Mesenchymal stem cell (in vitro differentiated cells and primary cell): ENCODE measurements around the gene TUBB6.

Experiments
- DNase-seq: peaks from one replicate; pipeline ENCODE4 v3.0.0-alpha.2; 2013
- H2AFZ ChIP-seq: one replicate; pipeline ENCODE4 v1.6.1; 2013; ENCODE audit warnings: low read depth, mild to moderate bottlenecking, control low read depth, inconsistent platforms, low read length, moderate library complexity
- H2AK5ac ChIP-seq: 2 replicates; pipeline ENCODE4 v1.6.1; 2013; ENCODE audit warnings: low read length, moderate library complexity, mild to moderate bottlenecking, inconsistent platforms; ENCODE audit not compliant: severe bottlenecking
- H2BK120ac ChIP-seq: one replicate; pipeline ENCODE4 v1.6.1; 2013; ENCODE audit warnings: low read depth, mild to moderate bottlenecking, inconsistent platforms, low read length, moderate library complexity
- H2BK12ac ChIP-seq, 2 experiments: one replicate each; pipeline ENCODE4 v1.6.1; 2013; ENCODE audit warnings: inconsistent platforms in 2 of 2, low read length in 2 of 2, mild to moderate bottlenecking in 2 of 2, moderate library complexity in 2 of 2, control low read depth in 1 of 2
- H2BK15ac ChIP-seq: one replicate; pipeline ENCODE4 v1.6.1; 2013; ENCODE audit warnings: mild to moderate bottlenecking, low read depth, inconsistent platforms; ENCODE audit not compliant: poor library complexity, severe bottlenecking
- H2BK5ac ChIP-seq: 2 replicates; pipeline ENCODE4 v1.6.1; 2013; ENCODE audit warnings: low read depth, mild to moderate bottlenecking, low read length, control low read depth, inconsistent platforms; ENCODE audit not compliant: poor library complexity, severe bottlenecking
- H3K14ac ChIP-seq, 2 experiments: one replicate each; pipeline ENCODE4 v1.6.1; 2013; ENCODE audit warnings: inconsistent platforms in 2 of 2, low read length in 2 of 2, control low read depth in 1 of 2, mild to moderate bottlenecking in 1 of 2, moderate library complexity in 1 of 2
- H3K18ac ChIP-seq, 2 experiments: one replicate each; pipeline ENCODE4 v1.6.1; 2013; ENCODE audit warnings: inconsistent platforms in 2 of 2, low read length in 2 of 2, control low read depth in 1 of 2, low read depth in 1 of 2, mild to moderate bottlenecking in 1 of 2
- H3K23ac ChIP-seq, 2 experiments: one replicate each; pipeline ENCODE4 v1.6.1; 2013; ENCODE audit warnings: inconsistent platforms in 2 of 2, low read length in 2 of 2, mild to moderate bottlenecking in 2 of 2, moderate library complexity in 2 of 2, control low read depth in 1 of 2
- H3K27ac ChIP-seq: 2 replicates; pipeline ENCODE4 v1.5.1; 2013; ENCODE audit warnings: mild to moderate bottlenecking, moderate library complexity, low read length, control low read depth, inconsistent platforms; ENCODE audit not compliant: poor library complexity, severe bottlenecking
- H3K27me3 ChIP-seq, 2 experiments: 2 replicates each; pipeline versions ENCODE4 v1.6.1 to v1.7.0; 2013; ENCODE audit warnings: low read length in 2 of 2, mild to moderate bottlenecking in 2 of 2, moderate library complexity in 2 of 2, control low read depth in 1 of 2, inconsistent platforms in 1 of 2; ENCODE audit not compliant: control insufficient read depth in 1 of 2, insufficient read depth in 1 of 2
- H3K36me3 ChIP-seq, 2 experiments: 2 replicates each; pipeline versions ENCODE4 v1.6.1 to v1.7.0; 2013; ENCODE audit warnings: low read length in 2 of 2, control low read depth in 1 of 2, inconsistent platforms in 1 of 2, low read depth in 1 of 2, mild to moderate bottlenecking in 1 of 2; ENCODE audit not compliant: insufficient read depth in 2 of 2, control insufficient read depth in 1 of 2
- H3K4ac ChIP-seq, 2 experiments: one replicate each; pipeline ENCODE4 v1.6.1; 2013; ENCODE audit warnings: inconsistent platforms in 2 of 2, low read length in 2 of 2, mild to moderate bottlenecking in 2 of 2, moderate library complexity in 2 of 2, control low read depth in 1 of 2, low read depth in 1 of 2
- H3K4me1 ChIP-seq: 2 replicates; pipeline ENCODE4 v1.6.1; 2013; ENCODE audit warnings: low read depth, low read length, control low read depth; ENCODE audit not compliant: control insufficient read depth, insufficient read depth
- H3K4me2 ChIP-seq: 2 replicates; pipeline ENCODE4 v1.6.1; 2013; ENCODE audit warnings: low read length, mild to moderate bottlenecking, inconsistent platforms; ENCODE audit not compliant: poor library complexity, severe bottlenecking
- H3K4me3 ChIP-seq, 2 experiments: 2 replicates each; pipeline versions ENCODE4 v1.5.1 to v1.7.0; 2013; ENCODE audit warnings: low read length in 2 of 2, mild to moderate bottlenecking in 2 of 2, control low read depth in 1 of 2, low read depth in 1 of 2; ENCODE audit not compliant: insufficient read depth in 1 of 2
- H3K79me1 ChIP-seq: replicated peaks from 2 replicates; pipeline ENCODE4 v1.6.1; 2013; ENCODE audit warnings: mild to moderate bottlenecking, control low read depth, low read length, inconsistent platforms; ENCODE audit not compliant: poor library complexity, severe bottlenecking
- H3K9ac ChIP-seq: 2 replicates; pipeline ENCODE4 v1.7.0; 2013; ENCODE audit warnings: mild to moderate bottlenecking, low read length, moderate library complexity
- H3K9me3 ChIP-seq: 2 replicates; pipeline ENCODE4 v1.7.0; 2013; ENCODE audit warnings: mild to moderate bottlenecking, low read length; ENCODE audit not compliant: control insufficient read depth
- H4K8ac ChIP-seq: one replicate; pipeline ENCODE4 v1.6.1; 2013; ENCODE audit warnings: inconsistent platforms, mild to moderate bottlenecking, low read length, moderate library complexity
- H4K91ac ChIP-seq: one replicate; pipeline ENCODE4 v1.6.1; 2013; ENCODE audit warnings: mild to moderate bottlenecking, low read length, inconsistent platforms
- WGBS: methylation state at CpG from one replicate; pipeline ENCODE4 v1.1.7; 2013; ENCODE audit warnings: mixed read lengths; 5-methylcytosine and 5-hydroxymethylcytosine counted together

Gene TUBB6

GRCh38 chr18:12291690-12292089 is 16.4 kb upstream of the TUBB6 start:
- WGBS: 84% methylated on average over 13 of the region's 14 CpGs
- H3K27me3 ChIP-seq: no peaks in the 10 kb centered on the region
- H3K4me2 ChIP-seq: no peak overlapping the region
- H2BK5ac ChIP-seq: no peak overlapping the region
- no peak overlapping the region for H3K27ac ChIP-seq
- peak overlapping the region in 1 of 2 experiments; percentile 15 for H2BK12ac ChIP-seq
- DNase-seq: no peak
- H3K4ac ChIP-seq: no peak overlapping the region
- peaks cover 20% of the 10 kb centered on the region for H3K4me1 ChIP-seq
- H3K79me1 ChIP-seq: no peaks in the 10 kb centered on the region
- H4K91ac ChIP-seq: peak overlapping the region; percentile 66
- no peaks in the 10 kb centered on the region for H3K36me3 ChIP-seq
- no peak overlapping the region for H2BK120ac ChIP-seq
- H3K9ac ChIP-seq: no peak overlapping the region
- H3K14ac ChIP-seq: peak overlapping the region in 1 of 2 experiments; percentile 30
- H3K4me3 ChIP-seq: no peak overlapping the region
- H3K9me3 ChIP-seq: no peaks in the 10 kb centered on the region
- H3K23ac ChIP-seq: no peak overlapping the region
- H3K18ac ChIP-seq: peak overlapping the region in 1 of 2 experiments; percentile 1
- H2BK15ac ChIP-seq: no peak overlapping the region
- H2AK5ac ChIP-seq: no peak overlapping the region
- H4K8ac ChIP-seq: peak overlapping the region; percentile 12
- no peak overlapping the region for H2AFZ ChIP-seq

DNA sequence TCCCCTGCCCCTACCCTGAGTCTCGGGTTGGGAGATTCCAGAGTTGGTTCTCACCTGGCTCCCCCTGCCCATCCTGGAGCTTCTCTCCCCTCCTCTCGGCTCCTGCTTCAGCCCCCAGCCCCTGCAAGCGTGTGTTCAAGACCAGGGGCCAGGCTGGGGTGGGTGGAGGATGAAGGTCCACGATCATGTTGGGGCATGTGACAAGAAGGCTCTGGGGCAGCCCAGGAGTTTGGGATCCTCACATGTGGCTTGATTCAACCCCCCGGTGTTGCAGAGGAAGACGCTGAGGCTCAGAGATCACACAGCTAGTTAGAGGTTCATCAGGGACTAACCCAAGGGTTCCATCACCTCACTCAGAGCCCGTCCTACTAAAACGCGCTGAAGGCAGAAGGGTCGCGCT is 14.2 kb upstream of the TUBB6 start:
- Histone ChIP-seq H3K79me1 (no peaks in the 10 kb centered on the region), H3K27ac (no peak overlapping the region), H3K18ac (no peak overlapping the region), H3K4me1 (peaks cover 6% of the 10 kb centered on the region), H4K91ac (no peak overlapping the region), H2BK5ac (no peak overlapping the region), H3K23ac (no peak overlapping the region), H3K4me2 (no peak overlapping the region), H4K8ac (peak overlapping the region; percentile 7), H3K14ac (no peak overlapping the region), H3K9me3 (no peaks in the 10 kb centered on the region), H3K9ac (no peak overlapping the region), H2BK15ac (peak overlapping the region; percentile 19), H3K27me3 (no peaks in the 10 kb centered on the region), H3K4ac (no peak overlapping the region), H2BK120ac (no peak overlapping the region), H3K36me3 (no peaks in the 10 kb centered on the region), H2BK12ac (no peak overlapping the region), H2AFZ (no peak overlapping the region), H3K4me3 (no peak overlapping the region), H2AK5ac (no peak overlapping the region)
- 82% methylated on average over 11 of the region's 11 CpGs for WGBS
- no peak for DNase-seq

- Histone ChIP-seq H2BK120ac (peak overlapping the region; percentile 15), H4K91ac (peak overlapping the region; percentile 87), H2BK12ac (peak overlapping the region; percentile 15 to 97), H4K8ac (peak overlapping the region; percentile 93), H2BK5ac (no peak overlapping the region), H3K18ac (peak overlapping the region; percentile 7 to 64), H3K27ac (no peak overlapping the region), H3K27me3 (no peaks in the 10 kb centered on the region), H3K9me3 (no peaks in the 10 kb centered on the region), H2AK5ac (no peak overlapping the region), H2AFZ (no peak overlapping the region), H3K4me2 (no peak overlapping the region), H3K4ac (peak overlapping the region; percentile 2 to 46), H3K4me1 (peaks cover 3% of the 10 kb centered on the region), H3K23ac (no peak overlapping the region), H2BK15ac (no peak overlapping the region), H3K14ac (no peak overlapping the region), H3K9ac (no peak overlapping the region), H3K4me3 (no peak overlapping the region), H3K79me1 (no peaks in the 10 kb centered on the region), H3K36me3 (no peaks in the 10 kb centered on the region)
- DNase-seq: peak; percentile 57
- WGBS: 72% methylated on average over 18 of the region's 18 CpGs
Measured at GRCh38 chr18:12295389-12296086, 12.5 kb upstream of the TUBB6 start.

DNA sequence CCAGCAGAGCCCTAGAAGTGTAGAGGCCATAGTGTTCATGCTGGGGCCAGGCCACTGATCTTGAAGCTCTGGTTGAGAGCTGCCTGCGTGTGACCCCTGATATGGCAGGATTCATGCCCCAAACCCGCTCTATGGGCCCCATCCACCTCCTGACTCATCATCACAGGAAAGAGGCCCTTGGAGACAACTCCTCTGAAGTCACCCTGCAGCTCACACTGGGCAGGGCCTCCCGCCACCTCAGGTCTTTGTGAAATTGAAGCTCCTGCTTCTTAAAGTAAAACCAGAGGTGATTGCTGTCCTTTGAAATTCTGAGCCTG is 12.0 kb upstream of the TUBB6 start:
- WGBS: 24% methylated on average over 3 of the region's 3 CpGs
- peak overlapping the region; percentile 15 for H2BK120ac ChIP-seq
- no peaks in the 10 kb centered on the region for H3K27me3 ChIP-seq
- H2BK5ac ChIP-seq: no peak overlapping the region
- no peak overlapping the region for H3K9ac ChIP-seq
- no peaks in the 10 kb centered on the region for H3K36me3 ChIP-seq
- no peak overlapping the region for H3K14ac ChIP-seq
- peaks cover 3% of the 10 kb centered on the region for H3K4me1 ChIP-seq
- no peaks in the 10 kb centered on the region for H3K9me3 ChIP-seq
- H3K4ac ChIP-seq: peak overlapping the region; percentile 2 to 46
- H3K18ac ChIP-seq: peak overlapping the region; percentile 7 to 64
- no peak overlapping the region for H2AK5ac ChIP-seq
- H4K8ac ChIP-seq: peak overlapping the region; percentile 93
- H2BK12ac ChIP-seq: peak overlapping the region in 1 of 2 experiments; percentile 97
- H3K4me2 ChIP-seq: no peak overlapping the region
- DNase-seq: peak; percentile 80
- H3K23ac ChIP-seq: no peak overlapping the region
- no peak overlapping the region for H2AFZ ChIP-seq
- no peak overlapping the region for H3K4me3 ChIP-seq
- peak overlapping the region; percentile 87 for H4K91ac ChIP-seq
- no peaks in the 10 kb centered on the region for H3K79me1 ChIP-seq
- H2BK15ac ChIP-seq: no peak overlapping the region
- no peak overlapping the region for H3K27ac ChIP-seq
